GM12891 (cell line): ENCODE data around the gene SFXN3.

ENCODE experiments used
- POLR2A ChIP-seq: IDR thresholded peaks from 2 replicates; pipeline ENCODE4 v1.6.1; 2011; ENCODE audit warnings: low read depth, low read length, control low read depth
- POLR2AphosphoS5 ChIP-seq: IDR thresholded peaks from 2 replicates; pipeline ENCODE4 v1.6.1; 2011; ENCODE audit warnings: low read depth, low read length, control low read depth
- TAF1 ChIP-seq: IDR thresholded peaks from 2 replicates; pipeline ENCODE4 v1.6.1; 2011; ENCODE audit warnings: low read depth, low read length, control low read depth

- TF ChIP-seq POLR2AphosphoS5 (no peak), POLR2A (no peak), TAF1 (no peak)
These were observed 40.9 kb downstream of the SFXN3 start for GRCh38 chr10:101071885-101072433.
